ENCODE measurements around the gene ROMO1. TPM values are rescaled to one million over a fixed set of nuclear protein-coding genes. Genes with fewer than 3 reads are reported as not detected.
"Not testable (repeated sequence)": the region's sequence is repeated elsewhere in the genome, so short reads cannot be mapped to it uniquely, and the experiment has no call there.

The ROMO1 gene
- total RNA-seq, 1 donor, result 124 TPM

DNA sequence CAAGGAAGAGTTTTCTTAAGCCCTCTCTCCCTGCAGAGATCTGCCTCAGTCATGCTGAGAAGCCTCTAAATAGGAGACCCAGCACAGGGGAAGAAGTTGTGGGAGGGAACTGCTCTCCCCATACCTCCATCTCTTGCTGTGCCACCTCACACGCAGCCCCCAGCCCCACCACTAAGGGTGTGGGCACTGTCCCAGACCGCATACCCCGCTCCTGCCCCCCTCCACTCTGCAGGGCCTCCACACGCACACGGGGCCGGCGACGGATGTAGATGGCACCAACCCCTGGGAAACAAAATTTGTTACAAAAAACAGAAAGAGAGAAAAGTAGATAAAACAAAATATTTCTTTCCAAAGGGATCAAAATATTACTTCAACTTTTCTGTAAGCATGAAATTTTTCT is 24.3 kb upstream of the ROMO1 start:
- Histone ChIP-seq H3K36me3 (ENCODE audit: insufficient read depth, low read length) (peaks cover 35% of the 10 kb centered on the region), H3K27me3 (ENCODE audit: insufficient read depth, low read length) (no peaks in the 10 kb centered on the region), H3K79me2 (ENCODE audit: insufficient read depth, low read length) (no peaks in the 10 kb centered on the region), H3K4me1 (ENCODE audit: insufficient read depth, low read length) (no peaks in the 10 kb centered on the region), H3K4me3 (ENCODE audit: insufficient read depth, low read length) (no peak overlapping the region), H3K27ac (ENCODE audit: low read depth, low read length) (no peak overlapping the region), H2AFZ (ENCODE audit: low read length) (no peak overlapping the region), H3K4me2 (ENCODE audit: insufficient read depth, low read length) (no peak overlapping the region), H4K20me1 (ENCODE audit: insufficient read depth, low read length) (no peaks in the 10 kb centered on the region), H3K9me3 (ENCODE audit: low read depth, low read length) (no peaks in the 10 kb centered on the region)
- TF ChIP-seq, protein P1, sequence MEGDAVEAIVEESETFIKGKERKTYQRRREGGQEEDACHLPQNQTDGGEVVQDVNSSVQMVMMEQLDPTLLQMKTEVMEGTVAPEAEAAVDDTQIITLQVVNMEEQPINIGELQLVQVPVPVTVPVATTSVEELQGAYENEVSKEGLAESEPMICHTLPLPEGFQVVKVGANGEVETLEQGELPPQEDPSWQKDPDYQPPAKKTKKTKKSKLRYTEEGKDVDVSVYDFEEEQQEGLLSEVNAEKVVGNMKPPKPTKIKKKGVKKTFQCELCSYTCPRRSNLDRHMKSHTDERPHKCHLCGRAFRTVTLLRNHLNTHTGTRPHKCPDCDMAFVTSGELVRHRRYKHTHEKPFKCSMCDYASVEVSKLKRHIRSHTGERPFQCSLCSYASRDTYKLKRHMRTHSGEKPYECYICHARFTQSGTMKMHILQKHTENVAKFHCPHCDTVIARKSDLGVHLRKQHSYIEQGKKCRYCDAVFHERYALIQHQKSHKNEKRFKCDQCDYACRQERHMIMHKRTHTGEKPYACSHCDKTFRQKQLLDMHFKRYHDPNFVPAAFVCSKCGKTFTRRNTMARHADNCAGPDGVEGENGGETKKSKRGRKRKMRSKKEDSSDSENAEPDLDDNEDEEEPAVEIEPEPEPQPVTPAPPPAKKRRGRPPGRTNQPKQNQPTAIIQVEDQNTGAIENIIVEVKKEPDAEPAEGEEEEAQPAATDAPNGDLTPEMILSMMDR (IDR thresholded peaks at IDR 0.05; ENCODE audit: extremely low read depth, low read depth, low read length), result no peak
- DNase-seq (ENCODE audit: insufficient read length, low spot score, missing footprints), result no peak

- Histone ChIP-seq H3K27me3 (ENCODE audit: insufficient read depth, low read length) (no peaks in the 10 kb centered on the region), H3K4me1 (ENCODE audit: insufficient read depth, low read length) (no peaks in the 10 kb centered on the region), H4K20me1 (ENCODE audit: insufficient read depth, low read length) (no peaks in the 10 kb centered on the region), H3K9me3 (ENCODE audit: low read depth, low read length) (no peaks in the 10 kb centered on the region), H3K4me3 (ENCODE audit: insufficient read depth, low read length) (no peak overlapping the region), H3K4me2 (ENCODE audit: insufficient read depth, low read length) (no peak overlapping the region), H2AFZ (ENCODE audit: low read length) (no peak overlapping the region), H3K36me3 (ENCODE audit: insufficient read depth, low read length) (peaks cover 14% of the 10 kb centered on the region), H3K27ac (ENCODE audit: low read depth, low read length) (no peak overlapping the region), H3K79me2 (ENCODE audit: insufficient read depth, low read length) (no peaks in the 10 kb centered on the region)
- DNase-seq (ENCODE audit: insufficient read length, low spot score, missing footprints), result no peak
- TF ChIP-seq, protein P1 (IDR thresholded peaks at IDR 0.05; ENCODE audit: extremely low read depth, low read depth, low read length), result no peak
Observed at GRCh38 chr20:35680452-35681183, 18.6 kb upstream of the ROMO1 start.

- H3K27ac ChIP-seq (ENCODE audit: low read depth, low read length), result no peak overlapping the region
- H3K27me3 ChIP-seq (ENCODE audit: insufficient read depth, low read length), result no peaks in the 10 kb centered on the region
- H3K4me1 ChIP-seq (ENCODE audit: insufficient read depth, low read length), result no peaks in the 10 kb centered on the region
- H3K4me2 ChIP-seq (ENCODE audit: insufficient read depth, low read length), result no peak overlapping the region
- no peak overlapping the region for H2AFZ ChIP-seq (ENCODE audit: low read length)
- H3K9me3 ChIP-seq (ENCODE audit: low read depth, low read length), result no peaks in the 10 kb centered on the region
- TF ChIP-seq, protein P1 (IDR thresholded peaks at IDR 0.05; ENCODE audit: extremely low read depth, low read depth, low read length), result no peak
- no peak overlapping the region for H3K4me3 ChIP-seq (ENCODE audit: insufficient read depth, low read length)
- H3K79me2 ChIP-seq (ENCODE audit: insufficient read depth, low read length), result no peaks in the 10 kb centered on the region
- peaks cover 14% of the 10 kb centered on the region for H3K36me3 ChIP-seq (ENCODE audit: insufficient read depth, low read length)
- no peak for DNase-seq (ENCODE audit: insufficient read length, low spot score, missing footprints)
- no peaks in the 10 kb centered on the region for H4K20me1 ChIP-seq (ENCODE audit: insufficient read depth, low read length)
Observed at GRCh38 chr20:35681960-35682359, 17.2 kb upstream of the ROMO1 start.

GRCh38 chr20:35685368-35685767 is 13.8 kb upstream of the ROMO1 start:
- not testable (repeated sequence) for H3K27ac ChIP-seq (ENCODE audit: low read depth, low read length); H4K20me1 ChIP-seq (ENCODE audit: insufficient read depth, low read length)
- peaks cover 22% of the 10 kb centered on the region for H3K36me3 ChIP-seq (ENCODE audit: insufficient read depth, low read length)

More at GRCh38 chr20:35685368-35685767, 13.8 kb upstream of the ROMO1 start:
- not testable (repeated sequence) for H3K4me2 ChIP-seq (ENCODE audit: insufficient read depth, low read length); H3K79me2 ChIP-seq (ENCODE audit: insufficient read depth, low read length); H3K27me3 ChIP-seq (ENCODE audit: insufficient read depth, low read length); DNase-seq (ENCODE audit: insufficient read length, low spot score, missing footprints); H3K4me3 ChIP-seq (ENCODE audit: insufficient read depth, low read length); H2AFZ ChIP-seq (ENCODE audit: low read length); H3K9me3 ChIP-seq (ENCODE audit: low read depth, low read length); H3K4me1 ChIP-seq (ENCODE audit: insufficient read depth, low read length)

Data from osteoblast (primary cell).